ENCODE data around the gene PAX6.

Gene PAX6

GRCh38 chr11:31792036-31792435 is 19.1 kb downstream of the PAX6 start:
- no peak overlapping the region for H3K4me3 ChIP-seq (ENCODE audit: low read depth, low read length)
- no peak for TF ChIP-seq CTCF (IDR thresholded peaks at IDR 0.05; ENCODE audit: low read depth, low read length, missing control alignments)
- DNase-seq (ENCODE audit: low read depth), result no peak

- TF ChIP-seq CTCF (IDR thresholded peaks at IDR 0.05; ENCODE audit: low read depth, low read length, missing control alignments), result no peak
- no peak for DNase-seq (ENCODE audit: low read depth)
- H3K4me3 ChIP-seq (ENCODE audit: low read depth, low read length), result no peak overlapping the region
Measured at GRCh38 chr11:31790649-31791048, 20.5 kb downstream of the PAX6 start.

- H3K4me3 ChIP-seq (ENCODE audit: low read depth, low read length), result no peak overlapping the region
- no peak for TF ChIP-seq CTCF (IDR thresholded peaks at IDR 0.05; ENCODE audit: low read depth, low read length, missing control alignments)
- DNase-seq (ENCODE audit: low read depth), result no peak
Measured at GRCh38 chr11:31788085-31788484, 23.0 kb downstream of the PAX6 start.

GRCh38 chr11:31786996-31787685 is 24.0 kb downstream of the PAX6 start:
- no peak overlapping the region for H3K4me3 ChIP-seq (ENCODE audit: low read depth, low read length)
- no peak for TF ChIP-seq CTCF (IDR thresholded peaks at IDR 0.05; ENCODE audit: low read depth, low read length, missing control alignments)
- DNase-seq (ENCODE audit: low read depth), result no peak

- H3K4me3 ChIP-seq (ENCODE audit: low read depth, low read length), result no peak overlapping the region
- TF ChIP-seq CTCF (IDR thresholded peaks at IDR 0.05; ENCODE audit: low read depth, low read length, missing control alignments), result no peak
Measured at GRCh38 chr11:31784611-31785010, 26.5 kb downstream of the PAX6 start.

GRCh38 chr11:31783252-31783651 is 27.9 kb downstream of the PAX6 start:
- DNase-seq (ENCODE audit: low read depth), result no peak
- no peak for TF ChIP-seq CTCF (IDR thresholded peaks at IDR 0.05; ENCODE audit: low read depth, low read length, missing control alignments)

More at GRCh38 chr11:31784611-31785010, 26.5 kb downstream of the PAX6 start:
- DNase-seq (ENCODE audit: low read depth), result no peak

GRCh38 chr11:31782257-31782656 is 28.9 kb downstream of the PAX6 start:
- no peak for TF ChIP-seq CTCF (IDR thresholded peaks at IDR 0.05; ENCODE audit: low read depth, low read length, missing control alignments)
- no peak overlapping the region for H3K4me3 ChIP-seq (ENCODE audit: low read depth, low read length)
- no peak for DNase-seq (ENCODE audit: low read depth)

More at GRCh38 chr11:31783252-31783651, 27.9 kb downstream of the PAX6 start:
- H3K4me3 ChIP-seq (ENCODE audit: low read depth, low read length), result no peak overlapping the region

All from GM12864 (cell line).